ENCODE measurements around the gene RCN2.
A peak's percentile ranks its signal among the peaks of the same experiment; 100 is the strongest.

The RCN2 gene

DNA sequence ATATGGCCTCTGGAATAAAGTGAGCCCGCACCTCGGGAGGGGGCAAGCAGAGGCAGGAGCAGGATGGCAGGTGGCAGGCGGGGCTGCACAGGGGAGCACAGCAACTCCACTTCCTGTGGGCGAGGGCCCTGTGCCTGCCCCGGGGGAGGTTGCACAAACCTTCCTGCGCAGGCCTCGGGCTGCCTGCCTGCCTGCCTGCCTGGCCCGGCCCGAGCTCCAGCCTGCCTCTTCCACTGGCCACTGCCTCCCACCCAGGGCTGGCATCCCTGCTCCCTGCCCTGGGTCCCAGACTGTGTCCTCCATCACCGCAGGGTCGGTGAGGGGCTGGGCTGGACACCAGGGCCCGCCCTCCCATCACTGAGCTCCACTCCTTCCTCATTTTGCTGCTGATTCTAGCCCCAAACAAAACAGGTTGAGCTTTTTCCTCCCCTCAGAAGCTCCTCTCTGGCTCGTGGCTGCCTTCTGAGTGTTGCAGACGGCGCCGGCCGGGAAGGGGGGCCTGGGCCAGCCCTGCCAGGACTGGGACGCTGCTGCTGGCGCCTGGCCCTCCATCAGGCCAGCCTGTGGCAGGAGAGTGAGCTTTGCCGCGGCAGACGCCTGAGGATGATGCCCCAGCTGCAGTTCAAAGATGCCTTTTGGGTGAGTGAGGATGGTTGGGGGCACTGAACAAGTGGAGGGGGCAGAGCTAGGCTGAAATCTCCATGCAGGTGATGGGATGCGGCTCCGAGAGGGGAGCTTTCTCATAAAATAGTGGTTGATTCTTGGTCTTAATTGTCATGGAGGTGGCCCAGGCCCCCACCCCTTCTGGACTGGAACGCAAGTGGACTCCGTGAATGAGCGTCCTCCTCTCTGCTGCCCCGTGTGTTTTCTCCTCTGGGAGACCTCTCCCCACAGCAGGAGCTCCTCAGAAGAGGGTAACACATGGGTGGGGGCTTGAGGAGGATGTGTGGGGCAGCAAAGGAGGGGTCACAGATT is 63.7 kb downstream of the RCN2 start, which contains the start of gene PSTPIP1:
PSTPIP1 (plus strand) TSS at position 156 of the 975 bp plus-strand sequence; CDS start at position 604, 448 bp downstream.
- no peak for DNase-seq

DNA sequence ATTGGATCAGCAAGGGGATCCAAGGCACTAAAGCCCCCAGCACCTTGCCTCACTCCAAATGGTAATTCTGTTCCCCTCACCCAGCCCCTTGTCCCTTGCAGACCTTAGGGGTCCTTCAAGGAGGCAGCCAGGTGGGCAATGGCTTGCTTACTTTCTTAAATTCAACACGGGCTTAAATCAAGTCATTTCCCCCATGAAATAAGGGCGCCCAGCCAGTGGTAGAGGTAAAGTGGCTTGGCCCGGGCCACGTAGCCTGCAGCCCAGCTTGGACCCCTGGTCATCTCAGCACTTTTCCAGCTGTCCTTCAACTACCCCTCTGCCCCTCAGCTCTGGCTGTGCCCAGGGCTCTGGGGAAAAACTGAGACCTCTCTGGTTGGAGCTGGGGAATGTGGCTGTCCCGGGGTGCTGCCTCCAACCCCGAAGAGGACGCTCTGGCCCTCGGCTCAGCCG is 64.6 kb downstream of the RCN2 start:
- no peak for DNase-seq

DNA sequence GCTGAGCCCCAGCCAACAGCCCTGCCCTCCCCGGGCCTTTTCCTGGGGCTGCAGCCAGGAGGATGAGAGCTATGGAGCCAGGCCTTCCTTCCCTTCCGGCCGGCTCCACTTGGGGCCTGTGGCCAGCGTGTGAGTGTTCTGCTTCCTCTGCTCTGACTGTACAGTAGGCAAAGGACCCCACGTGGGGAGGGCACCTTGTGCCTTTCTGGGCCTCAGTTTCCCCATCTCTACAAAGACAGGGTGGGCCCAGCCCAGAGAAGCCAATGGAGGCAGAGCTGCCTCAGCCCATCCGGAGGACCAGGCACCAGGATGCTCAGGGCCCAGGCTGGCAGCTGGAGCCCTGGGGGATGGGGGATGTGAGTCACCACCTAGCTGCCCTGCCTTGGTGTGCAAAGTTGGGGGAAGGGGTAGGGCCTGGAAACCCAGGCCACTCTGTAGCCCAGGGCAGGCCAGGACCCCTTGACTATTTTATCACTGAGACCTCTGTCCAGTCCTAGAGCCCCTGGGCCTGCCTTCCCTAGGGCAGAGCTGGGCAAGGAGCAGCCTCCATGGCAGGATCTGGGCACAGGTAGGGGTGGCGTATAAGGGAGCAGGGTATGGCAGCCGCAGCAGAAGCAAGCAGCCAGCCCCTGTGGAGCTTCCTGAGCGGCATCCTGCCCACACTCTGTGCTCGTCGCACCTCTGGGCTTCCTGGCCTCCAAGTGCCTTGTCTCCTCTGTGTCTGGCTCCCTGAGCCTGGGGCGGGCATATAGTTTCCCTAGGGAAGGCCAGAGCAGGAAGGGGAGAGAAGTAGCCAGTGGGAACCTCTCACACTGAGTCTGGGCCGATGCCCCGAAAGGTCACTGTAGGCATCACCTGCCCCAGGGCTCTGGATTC is 65.2 kb downstream of the RCN2 start:
- peak; percentile 23 for DNase-seq

DNA sequence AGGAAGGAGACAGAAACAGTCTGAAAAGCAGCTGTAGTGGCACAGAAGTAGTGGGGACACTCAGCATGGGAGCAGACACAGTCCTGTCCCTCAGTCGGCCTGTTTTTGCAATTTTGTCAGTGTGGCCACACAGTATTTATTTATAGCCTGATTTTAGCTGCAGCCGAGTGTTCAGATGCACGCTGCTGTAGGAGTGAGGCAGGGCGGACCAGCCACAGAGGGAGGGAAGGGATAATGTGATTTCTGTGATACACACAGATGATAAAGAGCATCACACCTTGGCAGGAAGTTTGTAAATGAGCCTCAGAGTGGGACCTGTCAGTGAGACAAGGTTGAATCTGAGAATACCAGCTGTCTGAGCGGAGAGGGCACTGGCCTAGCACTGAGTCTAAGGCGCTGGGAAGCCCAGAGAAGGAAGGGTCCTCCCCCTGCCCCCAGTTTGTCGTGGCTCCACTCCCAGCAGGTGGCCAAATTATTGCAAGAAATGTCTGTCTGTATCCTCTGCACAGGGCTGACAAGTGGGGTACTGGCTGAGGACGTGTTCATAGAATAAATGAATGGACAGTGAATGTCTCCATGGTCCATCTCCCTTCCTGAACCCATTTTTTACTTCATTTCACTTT is 67.2 kb downstream of the RCN2 start:
- no peak for DNase-seq

DNA sequence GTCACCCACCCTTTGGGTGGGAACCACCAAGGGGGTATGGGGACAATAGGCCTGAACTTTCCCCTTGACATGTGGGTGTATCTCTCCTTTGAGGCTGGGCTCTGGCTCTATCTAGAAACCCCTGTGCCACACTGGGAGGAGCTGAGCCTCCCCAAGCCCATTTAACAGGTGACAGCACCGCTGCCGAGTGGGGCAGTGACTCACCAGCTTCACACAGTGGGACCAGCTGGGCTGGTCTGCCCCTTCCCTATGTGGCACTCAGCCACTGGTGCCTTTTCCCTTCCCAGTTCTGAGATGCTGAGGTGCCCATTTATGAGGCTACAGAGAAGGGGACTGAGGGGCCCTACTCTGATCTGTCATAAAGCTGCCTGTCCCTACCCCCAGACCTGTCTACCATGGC is 68.4 kb downstream of the RCN2 start:
- DNase-seq: no peak

DNA sequence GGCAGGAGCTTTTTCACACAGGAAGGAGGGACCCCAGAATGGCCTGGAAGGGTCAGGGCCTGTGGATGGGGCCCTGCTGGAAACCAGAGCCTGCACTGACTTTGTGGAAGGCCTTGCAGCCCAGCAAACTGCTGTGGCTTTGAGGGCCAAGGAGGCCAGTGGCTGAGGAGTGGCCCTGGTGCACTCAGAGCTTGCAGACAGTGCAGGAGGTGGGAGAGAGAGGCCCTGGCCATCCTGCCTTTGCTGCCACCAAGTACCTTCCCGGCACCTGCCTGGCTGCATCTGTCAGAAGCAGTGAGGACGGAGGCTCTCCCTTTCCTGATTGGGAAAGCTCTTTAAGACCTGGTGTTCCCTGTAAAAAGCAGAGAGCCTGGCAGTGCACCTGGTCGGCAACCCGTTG is 69.8 kb downstream of the RCN2 start:
- DNase-seq: no peak

DNA sequence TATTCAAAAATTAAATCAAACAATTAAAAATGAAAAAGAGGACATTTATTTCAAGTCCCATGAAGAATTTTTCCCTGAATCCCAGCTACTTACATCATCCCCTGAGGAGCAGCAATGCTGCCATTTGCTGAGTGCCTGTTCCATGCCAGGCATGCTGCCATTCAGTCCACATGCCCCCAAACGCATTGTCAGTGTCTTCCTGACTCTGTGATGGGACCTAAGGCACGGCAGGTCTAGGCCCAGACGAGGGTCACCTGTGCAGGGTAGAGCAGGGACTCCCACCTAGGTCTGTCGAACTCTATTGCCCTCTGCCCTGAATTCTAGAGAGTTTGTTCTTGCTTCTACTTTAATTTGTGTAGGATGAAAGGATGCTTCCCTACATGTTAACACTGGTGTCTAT is 70.4 kb downstream of the RCN2 start:
- no peak for DNase-seq

DNA sequence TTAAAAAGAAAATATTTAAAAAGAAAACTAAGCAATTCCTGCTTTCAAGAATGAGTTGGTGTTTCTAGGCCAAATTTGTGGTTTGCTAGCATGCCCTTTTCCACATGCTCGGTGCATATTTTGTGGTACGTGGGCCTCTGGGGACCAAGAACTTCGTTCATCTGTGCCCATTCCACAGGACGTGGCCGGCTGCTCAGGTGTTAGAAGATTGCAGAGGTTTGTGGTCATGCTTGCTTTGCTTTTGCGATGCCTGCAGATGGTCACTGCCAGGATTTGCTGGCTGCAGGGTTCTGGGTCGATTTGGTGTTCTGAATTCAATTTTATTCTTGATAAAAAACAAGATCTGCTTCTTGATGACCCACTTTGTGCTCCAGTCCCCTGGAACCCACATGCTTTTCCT is 70.9 kb downstream of the RCN2 start:
- no peak for DNase-seq

DNA sequence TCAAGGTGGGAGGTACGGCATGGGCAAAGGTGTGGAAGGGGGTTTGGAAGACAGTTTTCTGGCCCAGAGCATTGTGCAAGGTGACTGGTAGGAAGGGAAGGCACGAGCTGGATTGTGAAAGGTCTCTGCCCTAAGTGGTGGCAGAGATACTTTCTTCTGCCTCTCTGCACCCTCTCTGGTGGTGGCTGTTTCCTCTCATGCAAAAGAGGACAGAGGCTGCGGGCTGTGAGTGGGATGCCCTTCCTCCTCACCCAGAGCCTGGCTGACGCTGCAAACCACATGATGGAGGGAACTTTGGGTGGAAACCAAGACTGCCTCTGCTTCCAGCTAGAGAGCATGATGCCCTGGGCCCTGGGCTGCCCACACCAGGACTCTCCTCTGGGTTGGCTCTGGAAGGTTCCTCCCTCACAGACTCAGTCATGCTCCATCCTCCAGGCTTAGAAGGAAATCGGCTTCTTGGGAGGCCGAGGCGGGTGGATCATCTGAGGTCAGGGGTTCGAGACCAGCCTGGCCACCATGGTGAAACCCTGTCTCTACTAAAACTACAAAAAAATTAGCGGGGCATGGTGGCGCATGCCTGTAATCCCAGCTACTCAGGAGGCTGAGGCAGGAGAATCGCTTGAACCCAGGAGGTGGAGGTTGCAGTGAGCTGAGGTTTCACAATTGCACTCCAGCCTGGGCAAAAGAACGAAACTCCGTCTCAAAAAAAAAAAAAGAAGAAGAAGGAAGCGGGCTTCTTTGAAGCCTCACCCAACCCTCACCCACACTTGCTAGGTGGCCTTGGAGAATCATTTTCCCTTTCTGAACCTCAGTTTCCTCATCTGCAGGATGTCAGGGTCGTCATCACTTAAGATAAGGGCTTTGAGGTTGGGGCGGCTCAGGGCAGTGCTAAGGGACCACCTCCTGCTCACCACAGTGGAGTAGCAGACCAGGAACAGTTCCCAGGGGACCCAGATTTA is 71.7 kb downstream of the RCN2 start:
- DNase-seq: no peak
